HG03432 (cell line): ENCODE results near the gene CPSF3.

Experiments used
- ATAC-seq: cut with Tn5 transposase; IDR thresholded peaks from one replicate; pipeline ENCODE4 v1.9.1; 2021; ENCODE audit warnings: mild to moderate bottlenecking, moderate library complexity; ENCODE audit not compliant: unreplicated experiment

The CPSF3 gene

GRCh38 chr2:9462886-9463697 lies 39.6 kb downstream of the CPSF3 start:
- ATAC-seq, result no peak

DNA sequence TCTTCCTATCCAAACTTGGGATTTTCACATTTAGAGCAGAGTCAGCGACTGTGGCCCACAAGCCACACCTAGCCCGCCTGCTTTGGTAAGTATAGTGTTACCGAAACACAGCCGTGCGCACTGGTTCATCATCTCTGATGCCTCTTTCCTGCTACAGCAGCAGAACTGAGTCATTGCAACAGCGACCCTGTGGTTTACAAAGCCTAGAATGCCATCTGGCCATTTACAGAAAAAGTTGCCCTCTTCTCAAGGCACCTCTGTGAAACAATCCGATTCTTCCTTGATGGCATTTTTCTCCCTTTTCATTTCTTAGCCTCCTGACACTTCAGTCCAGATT lies 40.2 kb downstream of the CPSF3 start:
- no peak for ATAC-seq

DNA sequence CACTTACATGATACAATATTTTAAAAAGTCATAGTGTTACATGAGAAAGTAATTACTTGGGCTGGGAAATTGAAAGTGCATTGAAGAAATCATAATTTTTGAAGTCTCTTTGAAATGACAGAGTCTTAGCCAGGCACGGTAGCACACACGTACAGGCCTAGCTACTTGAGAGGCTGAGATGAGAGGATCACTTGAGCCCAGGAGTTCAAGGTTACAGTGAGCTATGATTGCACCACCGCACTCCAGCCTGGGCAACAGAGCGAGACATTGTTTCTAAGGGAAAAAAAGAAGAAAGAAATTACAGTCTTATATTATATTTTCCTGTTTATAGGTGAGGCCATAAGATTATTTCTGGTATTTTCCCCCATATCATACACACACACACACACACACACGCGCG lies 41.7 kb downstream of the CPSF3 start:
- ATAC-seq, result no peak

DNA sequence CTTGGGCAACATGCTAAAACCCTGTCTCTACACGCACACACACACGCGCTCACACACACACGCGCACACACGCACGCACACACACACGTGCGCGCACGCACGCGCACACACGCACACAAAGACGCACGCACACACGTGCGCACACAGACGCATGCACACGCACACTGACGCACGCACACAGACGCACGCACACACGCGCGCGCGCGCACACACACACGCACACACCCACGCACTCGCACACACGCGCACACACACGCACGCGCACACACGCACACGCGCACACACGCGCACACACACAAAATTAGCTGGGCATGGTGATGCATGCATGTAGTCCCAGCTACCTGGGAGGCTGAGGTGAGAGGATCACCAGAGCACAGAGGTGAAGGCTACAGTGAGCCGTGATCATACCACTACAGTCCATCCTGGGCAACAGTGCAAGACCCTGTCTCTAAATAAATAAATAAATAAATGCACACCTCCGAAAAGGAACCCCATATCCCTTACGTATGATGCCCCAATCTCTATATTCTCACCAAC lies 42.8 kb downstream of the CPSF3 start:
- ATAC-seq, result no peak

DNA sequence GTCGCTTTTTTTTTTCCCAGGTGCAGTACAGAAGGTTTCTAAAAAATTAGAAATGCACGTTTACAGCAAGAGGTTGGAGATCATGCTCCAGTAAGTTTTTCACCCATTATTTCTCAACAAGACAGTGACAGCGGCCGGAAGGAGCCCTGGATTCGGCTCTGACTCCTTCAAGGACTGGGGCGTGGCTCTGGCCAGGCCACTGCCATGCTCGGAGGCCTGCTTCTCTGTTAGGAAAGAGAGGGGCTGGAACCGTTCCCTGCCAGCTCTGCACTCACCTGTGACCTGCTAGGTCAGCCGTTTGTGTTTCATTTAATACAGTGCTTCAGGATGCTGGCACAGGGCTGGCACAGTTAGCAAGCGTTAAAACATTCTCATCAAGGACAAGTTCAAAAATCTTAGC lies 44.2 kb downstream of the CPSF3 start:
- no peak for ATAC-seq

- no peak for ATAC-seq
Measured at GRCh38 chr2:9471206-9471605, 47.8 kb downstream of the CPSF3 start.

- no peak for ATAC-seq
Measured at GRCh38 chr2:9472511-9472910, 49.1 kb downstream of the CPSF3 start.

DNA sequence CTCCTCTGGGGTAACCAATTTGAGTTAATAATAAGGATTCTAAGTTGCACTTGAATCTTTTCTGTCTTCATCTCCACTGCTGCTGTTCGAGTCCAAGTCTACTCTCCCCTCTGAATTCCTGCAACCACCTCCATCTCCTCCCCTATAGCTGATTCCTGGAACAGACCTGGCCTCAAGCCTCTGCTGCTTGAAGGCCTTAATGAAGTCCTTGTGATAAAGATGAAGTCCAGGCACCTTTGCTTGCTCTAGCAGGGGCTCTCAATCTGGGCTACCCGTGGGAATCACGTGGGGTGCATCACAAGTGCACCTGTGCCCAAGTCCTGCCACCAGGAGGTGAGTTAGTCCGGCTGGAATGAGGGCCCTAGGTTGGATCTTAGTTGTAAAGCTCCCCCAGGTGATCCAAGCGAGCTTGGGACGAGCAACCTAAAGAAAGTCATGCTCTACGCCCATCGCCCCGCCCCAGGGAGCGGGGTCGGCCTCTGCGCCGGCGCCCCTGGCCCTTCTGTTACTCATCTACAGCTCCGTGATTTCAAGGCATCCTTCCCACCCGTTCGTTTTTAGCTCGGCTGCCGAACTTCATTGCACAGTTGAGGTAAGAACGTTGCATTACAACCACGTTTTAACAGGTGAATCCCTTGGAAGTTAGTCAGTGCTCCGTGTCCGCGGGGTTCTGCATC lies 50.0 kb downstream of the CPSF3 start:
- peak; percentile 14 for ATAC-seq

DNA sequence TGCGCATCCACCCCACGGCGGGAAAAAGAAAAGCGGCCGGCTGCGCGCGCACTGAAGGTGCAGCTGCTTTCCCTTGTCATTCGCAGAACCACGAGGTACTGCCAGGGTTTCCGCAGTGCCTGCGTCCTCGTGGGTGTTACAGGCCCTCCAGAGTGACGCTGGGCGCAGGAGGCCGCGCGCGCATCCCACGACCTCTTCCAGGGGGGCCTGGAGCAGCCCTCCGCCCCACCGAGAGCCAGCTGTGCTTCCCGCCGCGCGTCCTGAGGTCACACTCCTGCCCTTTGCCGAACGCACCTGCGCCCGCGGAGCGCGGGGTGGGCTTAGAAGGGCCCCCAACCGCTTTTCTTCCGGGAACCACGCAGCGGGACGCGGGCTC lies 50.5 kb downstream of the CPSF3 start:
- ATAC-seq, result peak; percentile 38

GRCh38 chr2:9474361-9475057 lies 51.1 kb downstream of the CPSF3 start, which contains the start of gene IAH1:
Gene IAH1, plus strand, starts transcription at chr2:9474551. Its CDS starts 16 bp downstream, at chr2:9474567.
- peak; percentile 80 for ATAC-seq

DNA sequence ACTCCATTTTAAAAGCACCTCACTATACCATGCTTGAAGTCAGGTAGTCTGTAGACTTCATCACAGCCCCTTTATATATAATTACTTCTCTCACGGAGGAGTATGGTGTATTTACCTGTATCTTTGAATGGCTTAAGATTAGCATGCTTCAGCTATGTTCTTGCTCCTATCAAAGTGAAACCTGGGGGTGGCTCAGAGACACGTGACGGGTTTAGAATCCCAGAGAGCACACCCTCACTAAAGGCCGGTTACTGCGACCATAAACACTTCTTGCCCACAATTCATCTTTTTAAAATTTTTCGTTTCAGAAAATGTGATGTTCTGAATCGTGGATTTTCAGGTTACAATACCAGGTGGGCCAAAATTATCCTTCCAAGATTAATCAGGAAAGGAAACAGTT lies 54.5 kb downstream of the CPSF3 start:
- no peak for ATAC-seq

DNA sequence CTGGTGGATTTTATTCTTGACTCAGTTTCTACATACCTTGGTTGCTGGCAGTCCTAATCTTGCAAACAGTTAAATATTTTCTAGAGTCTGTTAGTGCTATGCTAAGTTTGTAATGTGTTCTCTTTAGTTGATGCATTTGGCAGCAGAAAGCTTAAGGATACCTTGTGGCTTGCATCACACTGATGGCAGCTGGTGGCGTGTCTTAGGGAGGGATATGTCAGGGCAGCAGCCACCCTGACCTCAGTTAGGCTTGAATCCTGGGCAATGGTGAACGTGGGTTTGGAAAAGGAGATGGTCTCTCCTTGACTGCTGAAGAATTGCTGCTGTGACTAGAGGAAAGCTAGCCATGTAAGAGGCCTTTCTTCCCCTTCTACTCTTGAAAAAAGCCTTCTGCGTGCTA lies 55.1 kb downstream of the CPSF3 start:
- ATAC-seq, result no peak

DNA sequence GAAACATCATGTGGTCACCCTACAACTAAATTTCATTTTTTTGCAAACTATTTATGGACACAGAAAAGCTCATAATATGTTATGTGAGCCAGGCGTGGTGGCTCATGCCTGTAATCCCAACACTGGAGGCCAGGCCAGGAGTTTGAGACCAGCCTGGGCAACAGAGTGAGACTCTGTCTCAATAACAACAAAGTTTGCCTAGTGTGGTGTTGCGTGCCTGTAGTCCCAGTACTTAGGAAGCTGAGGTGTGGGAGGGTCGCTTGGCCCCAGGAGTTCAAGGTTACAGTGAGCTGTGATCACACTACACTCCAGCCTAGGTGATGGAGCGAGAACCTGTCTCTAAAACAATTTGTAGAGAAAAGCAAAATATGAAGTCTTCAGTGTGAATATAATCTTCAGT lies 56.7 kb downstream of the CPSF3 start:
- ATAC-seq, result no peak

DNA sequence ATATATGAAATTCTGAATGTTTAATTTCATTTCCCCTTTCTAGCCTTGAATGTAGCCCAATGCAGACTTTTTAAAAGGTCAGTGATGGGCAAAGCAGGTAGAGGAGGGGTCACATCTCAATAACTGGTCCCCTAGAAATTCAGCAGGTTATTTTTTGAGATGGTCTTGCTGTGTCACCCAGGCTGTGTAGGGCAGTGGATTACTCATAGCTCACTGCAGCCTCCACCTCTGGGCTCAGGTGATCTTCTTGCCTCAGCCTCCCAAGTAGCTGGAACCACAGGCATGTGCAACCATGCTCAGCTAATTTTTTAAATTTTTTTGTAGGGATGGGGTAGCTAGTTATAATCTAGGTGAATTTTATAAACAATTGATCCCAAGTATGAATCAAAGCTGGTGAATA lies 59.7 kb downstream of the CPSF3 start:
- ATAC-seq, result no peak

DNA sequence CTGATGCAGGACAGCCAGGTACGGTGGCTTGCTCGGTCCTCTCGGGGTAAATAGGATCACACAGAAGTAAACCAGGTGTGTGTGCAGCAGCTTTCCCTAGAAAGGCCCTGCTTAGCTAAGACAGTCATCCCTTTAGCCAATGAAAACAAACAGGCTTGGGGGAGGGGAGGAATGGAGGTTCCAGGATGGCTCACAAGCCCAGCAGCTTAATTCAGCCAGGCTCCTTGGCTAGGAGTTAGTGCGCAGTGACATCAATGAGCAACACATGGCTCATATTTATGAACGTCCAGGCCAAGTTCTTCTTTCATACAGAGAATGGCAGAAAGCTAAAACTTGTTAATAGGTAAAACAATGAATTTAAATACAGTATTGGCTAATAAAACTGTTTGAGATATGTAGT lies 61.1 kb downstream of the CPSF3 start:
- no peak for ATAC-seq

DNA sequence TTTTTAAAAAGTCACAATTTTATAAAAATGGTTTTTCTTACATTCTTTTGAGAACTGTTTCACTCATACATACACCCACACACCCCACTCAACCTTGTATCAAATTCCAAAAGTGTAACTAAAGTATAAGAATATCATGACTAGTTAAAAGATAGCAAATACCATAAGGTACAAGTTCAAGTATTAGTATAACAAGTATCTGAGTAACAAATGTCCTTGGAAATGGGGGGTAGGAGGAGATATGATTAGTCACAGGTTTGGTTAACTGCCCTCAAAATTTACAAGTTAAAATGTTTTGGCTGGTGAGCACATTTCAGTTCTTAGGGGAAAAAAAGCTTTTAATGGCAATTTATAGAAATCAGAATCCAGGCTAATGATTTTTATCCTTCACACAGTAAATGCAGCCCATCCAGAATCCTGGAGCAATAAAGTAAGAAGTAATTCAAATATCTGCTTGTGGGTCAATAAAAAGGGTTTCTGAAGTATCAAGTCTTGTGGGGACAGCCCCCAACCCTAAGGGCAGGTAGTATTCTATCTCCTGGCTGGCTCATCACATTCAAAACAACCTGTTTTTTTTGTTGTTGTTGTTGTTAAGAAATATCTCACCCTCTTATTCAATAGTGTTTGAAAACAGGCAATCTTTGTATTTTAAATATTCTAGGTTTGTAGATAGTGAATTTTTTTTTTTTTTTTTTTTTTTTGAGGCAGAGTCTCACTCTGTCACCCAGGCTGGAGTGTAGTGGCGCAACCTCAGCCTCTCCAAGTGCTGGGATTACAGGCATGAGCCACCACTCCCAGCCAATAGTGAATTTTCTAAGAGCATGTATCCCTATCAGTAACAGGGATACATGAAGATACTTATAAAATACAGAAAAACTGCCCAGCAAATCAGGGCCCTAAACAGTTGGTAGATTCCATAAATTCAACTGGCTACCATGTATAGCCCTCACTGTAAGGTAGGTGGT lies 65.4 kb downstream of the CPSF3 start:
- no peak for ATAC-seq

DNA sequence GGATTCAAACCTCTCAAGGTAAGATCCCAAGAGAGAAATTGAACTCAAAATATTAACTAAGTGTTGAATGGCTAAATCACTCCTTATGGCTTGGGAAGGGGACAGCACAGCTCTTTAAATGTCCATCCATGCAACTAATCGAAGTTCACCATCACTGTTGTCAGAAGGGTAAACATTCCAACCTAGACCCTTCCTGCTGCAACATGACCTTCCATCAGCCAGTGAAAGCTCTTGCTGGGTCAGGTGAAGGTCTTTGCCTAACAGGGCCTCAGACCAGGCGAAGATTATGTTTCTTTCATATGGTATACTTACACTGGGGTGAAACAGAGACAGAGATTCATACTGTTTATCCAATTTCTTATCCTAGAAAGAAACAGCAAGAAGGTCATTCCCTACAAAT lies 67.3 kb downstream of the CPSF3 start:
- no peak for ATAC-seq

DNA sequence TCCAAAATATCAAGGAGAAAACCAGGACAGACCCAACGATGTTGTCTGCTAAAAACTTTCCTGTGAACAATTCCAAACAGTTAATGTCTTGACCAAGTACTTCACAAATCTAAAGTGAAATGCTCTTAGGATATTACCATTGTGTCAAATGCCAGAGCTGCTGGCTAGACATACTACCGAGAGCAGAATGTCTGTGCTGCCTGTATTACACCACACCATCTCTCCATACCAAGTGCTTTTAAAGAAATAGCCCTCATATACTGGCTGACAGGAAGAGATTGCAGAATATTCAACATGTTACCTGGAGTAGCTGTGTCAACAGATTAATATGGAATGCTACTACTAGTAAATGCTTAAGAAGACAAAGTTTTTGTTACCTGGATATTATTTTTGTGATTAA lies 69.5 kb downstream of the CPSF3 start:
- no peak for ATAC-seq

DNA sequence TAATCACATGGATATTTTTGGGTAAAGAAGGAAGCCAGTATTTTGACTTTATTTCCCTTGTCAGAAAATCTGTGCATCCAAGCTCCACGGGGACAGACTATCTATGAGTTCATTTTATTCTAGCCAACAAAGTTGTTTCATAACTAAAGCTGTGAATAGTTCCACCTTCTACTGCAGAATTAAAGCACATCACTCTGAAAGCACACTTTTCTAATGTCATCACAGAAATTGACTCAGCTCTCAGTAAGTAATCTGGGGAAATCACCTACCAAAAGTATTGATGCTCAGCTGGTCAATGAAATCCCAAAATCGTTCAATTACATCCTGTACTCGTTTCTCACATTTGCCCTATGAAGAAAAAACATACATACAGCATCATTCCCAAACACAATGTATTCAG lies 70.0 kb downstream of the CPSF3 start:
- ATAC-seq, result no peak

DNA sequence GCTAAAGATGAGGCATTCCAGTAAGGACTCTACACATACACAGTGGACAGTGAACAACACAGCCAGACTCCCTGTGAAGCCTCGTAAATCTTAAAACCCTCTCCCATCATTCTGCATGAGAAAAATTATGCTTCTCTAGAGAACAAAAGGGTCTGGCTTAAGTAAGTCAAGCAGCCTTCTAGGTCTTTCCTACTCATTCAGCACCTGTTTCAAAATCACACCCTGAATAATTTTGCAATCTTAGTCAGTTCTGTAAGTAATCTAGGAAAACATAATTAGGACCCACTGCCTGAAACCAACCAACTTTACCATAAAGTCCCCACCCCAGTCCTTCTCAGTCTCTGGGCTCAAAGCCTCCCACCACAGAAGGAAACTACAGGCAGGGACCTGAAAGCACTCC lies 70.6 kb downstream of the CPSF3 start:
- no peak for ATAC-seq

DNA sequence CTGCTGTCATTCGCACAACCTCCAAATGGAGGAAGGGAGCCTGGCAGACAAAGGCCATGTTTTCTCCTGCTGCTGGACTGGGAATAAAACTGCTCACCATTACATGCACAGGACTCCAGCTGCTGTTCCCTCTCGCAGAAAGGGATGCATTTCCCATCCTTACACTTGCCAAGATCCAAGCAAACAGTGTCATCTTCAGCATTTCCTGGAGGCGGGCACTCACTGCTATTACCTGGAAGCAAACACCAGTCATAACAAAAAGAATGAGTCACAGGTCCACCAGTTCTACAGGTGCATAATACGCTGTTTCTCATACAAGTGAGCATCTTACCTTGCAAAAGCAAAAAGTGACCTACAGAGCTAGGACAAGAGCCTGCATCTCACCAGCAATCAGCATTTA lies 73.6 kb downstream of the CPSF3 start:
- ATAC-seq, result no peak
